ENCODE data around the gene ACVR1. TPM values are rescaled to one million over a fixed set of nuclear protein-coding genes. Genes with fewer than 3 reads are reported as not detected.

The ACVR1 gene
- 28.9 TPM for total RNA-seq
- long read RNA-seq, transcript ACVR1-207 (11 exons, 2,861 nt), result major isoform, 75 of 124 reads
- long read RNA-seq, partial matches to known transcripts, result 6 of 124 reads
- long read RNA-seq, other reads (novel, unspliced or antisense), result 43 of 124 reads

GRCh38 chr2:157876066-157876785 lies at the start of gene ACVR1:
ACVR1 (minus strand) TSS chr2:157876330; CDS start chr2:157799493, 76,837 bp downstream.
- intact Hi-C loops (cut with DNase I), result loop anchor here (5.0 to 10.0 kb wide), 2 partner anchors 94 to 119 kb away; no protein-coding TSS in a partner anchor
- ATAC-seq (ENCODE audit: poor library complexity), result peak; percentile 96
- peak; percentile 98 for DNase-seq

- intact Hi-C loops (cut with DNase I), result no loop called here
- ATAC-seq (ENCODE audit: poor library complexity) (no peak), DNase-seq (no peak)
Measured at GRCh38 chr2:157925071-157925470, 48.9 kb upstream of the ACVR1 start.

GRCh38 chr2:157923598-157924217 lies 47.6 kb upstream of the ACVR1 start:
- DNase-seq (no peak), ATAC-seq (ENCODE audit: poor library complexity) (no peak)
- intact Hi-C loops (cut with DNase I), result no loop called here

GRCh38 chr2:157922815-157923214 lies 46.7 kb upstream of the ACVR1 start:
- intact Hi-C loops (cut with DNase I), result no loop called here

GRCh38 chr2:157922336-157922735 lies 46.2 kb upstream of the ACVR1 start:
- DNase-seq, result no peak
- intact Hi-C loops (cut with DNase I), result no loop called here
- no peak for ATAC-seq (ENCODE audit: poor library complexity)

More at GRCh38 chr2:157922815-157923214, 46.7 kb upstream of the ACVR1 start:
- DNase-seq (no peak), ATAC-seq (ENCODE audit: poor library complexity) (no peak)

- DNase-seq (no peak), ATAC-seq (ENCODE audit: poor library complexity) (no peak)
- intact Hi-C loops (cut with DNase I), result no loop called here
Measured at GRCh38 chr2:157920736-157921135, 44.6 kb upstream of the ACVR1 start.

- no peak for ATAC-seq (ENCODE audit: poor library complexity)
- intact Hi-C loops (cut with DNase I), result no loop called here
Measured at GRCh38 chr2:157919181-157919580, 43.1 kb upstream of the ACVR1 start.

GRCh38 chr2:157918319-157918718 lies 42.2 kb upstream of the ACVR1 start:
- DNase-seq, result no peak
- ATAC-seq (ENCODE audit: poor library complexity), result no peak
- intact Hi-C loops (cut with DNase I), result no loop called here

More at GRCh38 chr2:157919181-157919580, 43.1 kb upstream of the ACVR1 start:
- DNase-seq, result no peak

- intact Hi-C loops (cut with DNase I), result no loop called here
- DNase-seq, result no peak
- ATAC-seq (ENCODE audit: poor library complexity), result no peak
Measured at GRCh38 chr2:157911750-157912149, 35.6 kb upstream of the ACVR1 start.

- ATAC-seq (ENCODE audit: poor library complexity) (no peak), DNase-seq (no peak)
- intact Hi-C loops (cut with DNase I), result no loop called here
Measured at GRCh38 chr2:157911246-157911645, 35.1 kb upstream of the ACVR1 start.

GRCh38 chr2:157905092-157905491 lies 29.0 kb upstream of the ACVR1 start:
- no peak for DNase-seq
- ATAC-seq (ENCODE audit: poor library complexity), result no peak
- intact Hi-C loops (cut with DNase I), result no loop called here

GRCh38 chr2:157903626-157904025 lies 27.5 kb upstream of the ACVR1 start:
- ATAC-seq (ENCODE audit: poor library complexity) (peak; percentile 88), DNase-seq (no peak)
- intact Hi-C loops (cut with DNase I), result no loop called here

GRCh38 chr2:157903151-157903550 lies 27.0 kb upstream of the ACVR1 start:
- ATAC-seq (ENCODE audit: poor library complexity), result no peak
- intact Hi-C loops (cut with DNase I), result no loop called here
- DNase-seq, result no peak

GRCh38 chr2:157902692-157903091 lies 26.6 kb upstream of the ACVR1 start:
- intact Hi-C loops (cut with DNase I), result no loop called here
- ATAC-seq (ENCODE audit: poor library complexity) (no peak), DNase-seq (no peak)

- no peak for ATAC-seq (ENCODE audit: poor library complexity)
- DNase-seq, result no peak
- intact Hi-C loops (cut with DNase I), result no loop called here
Measured at GRCh38 chr2:157901325-157901724, 25.2 kb upstream of the ACVR1 start.

GRCh38 chr2:157900684-157901083 lies 24.6 kb upstream of the ACVR1 start:
- intact Hi-C loops (cut with DNase I), result no loop called here
- DNase-seq, result no peak
- ATAC-seq (ENCODE audit: poor library complexity), result no peak

- no peak for DNase-seq
- ATAC-seq (ENCODE audit: poor library complexity), result no peak
- intact Hi-C loops (cut with DNase I), result no loop called here
Measured at GRCh38 chr2:157900203-157900602, 24.1 kb upstream of the ACVR1 start.

GRCh38 chr2:157899125-157899839 lies 23.2 kb upstream of the ACVR1 start:
- ATAC-seq (ENCODE audit: poor library complexity) (no peak), DNase-seq (no peak)
- intact Hi-C loops (cut with DNase I), result no loop called here

- intact Hi-C loops (cut with DNase I), result no loop called here
- DNase-seq (no peak), ATAC-seq (ENCODE audit: poor library complexity) (peak; percentile 53)
Measured at GRCh38 chr2:157898591-157898996, 22.5 kb upstream of the ACVR1 start.
